Measurements from ENCODE around the gene GRHL1.
A peak's percentile ranks its signal among the peaks of the same experiment; 100 is the strongest.

GRHL1 gene

DNA sequence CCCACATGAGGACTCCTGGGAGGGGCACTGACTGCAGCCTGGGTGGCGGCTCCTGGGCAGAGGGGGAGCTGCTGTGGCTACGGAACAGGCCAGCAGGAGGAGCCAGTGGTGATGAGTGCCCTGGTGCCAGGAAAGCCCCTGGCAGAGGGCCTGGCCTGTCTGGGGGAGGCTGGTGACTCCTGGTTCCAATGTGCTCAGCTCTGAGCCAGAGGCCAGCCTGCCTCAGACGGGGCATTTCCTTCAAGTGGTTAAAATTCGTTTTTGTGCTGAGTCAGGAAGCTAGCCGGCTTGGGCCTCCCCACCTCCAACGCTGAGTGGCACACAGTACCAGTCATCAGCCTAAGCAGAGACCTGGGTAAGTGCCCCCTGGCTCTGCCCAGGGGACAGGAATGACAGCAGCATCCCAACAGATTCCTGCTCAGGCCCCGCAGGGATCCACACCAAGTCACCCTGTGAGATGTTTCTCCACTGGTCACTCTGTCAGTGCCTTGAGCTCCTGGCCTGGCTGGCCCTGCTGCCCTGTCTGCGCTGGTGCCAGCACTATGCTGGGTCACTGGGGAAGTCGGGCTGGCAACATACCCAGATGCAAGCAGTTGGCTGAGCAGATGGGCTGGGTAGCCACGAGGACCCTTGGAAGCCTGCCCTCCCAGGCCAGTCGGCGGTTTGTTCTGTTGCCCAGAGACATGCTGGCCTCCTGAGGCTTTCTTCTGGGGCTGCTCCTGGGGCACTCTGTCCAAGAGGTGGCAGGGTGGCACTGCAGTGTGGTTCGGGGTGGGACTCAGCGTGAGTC is 84.8 kb downstream of the GRHL1 start:
- TF ChIP-seq, protein P1, sequence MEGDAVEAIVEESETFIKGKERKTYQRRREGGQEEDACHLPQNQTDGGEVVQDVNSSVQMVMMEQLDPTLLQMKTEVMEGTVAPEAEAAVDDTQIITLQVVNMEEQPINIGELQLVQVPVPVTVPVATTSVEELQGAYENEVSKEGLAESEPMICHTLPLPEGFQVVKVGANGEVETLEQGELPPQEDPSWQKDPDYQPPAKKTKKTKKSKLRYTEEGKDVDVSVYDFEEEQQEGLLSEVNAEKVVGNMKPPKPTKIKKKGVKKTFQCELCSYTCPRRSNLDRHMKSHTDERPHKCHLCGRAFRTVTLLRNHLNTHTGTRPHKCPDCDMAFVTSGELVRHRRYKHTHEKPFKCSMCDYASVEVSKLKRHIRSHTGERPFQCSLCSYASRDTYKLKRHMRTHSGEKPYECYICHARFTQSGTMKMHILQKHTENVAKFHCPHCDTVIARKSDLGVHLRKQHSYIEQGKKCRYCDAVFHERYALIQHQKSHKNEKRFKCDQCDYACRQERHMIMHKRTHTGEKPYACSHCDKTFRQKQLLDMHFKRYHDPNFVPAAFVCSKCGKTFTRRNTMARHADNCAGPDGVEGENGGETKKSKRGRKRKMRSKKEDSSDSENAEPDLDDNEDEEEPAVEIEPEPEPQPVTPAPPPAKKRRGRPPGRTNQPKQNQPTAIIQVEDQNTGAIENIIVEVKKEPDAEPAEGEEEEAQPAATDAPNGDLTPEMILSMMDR (IDR thresholded peaks at IDR 0.05; ENCODE audit: low read depth, low read length, missing control alignments): peak; percentile 50
- no peak for DNase-seq (ENCODE audit: extremely low read depth, low read depth)
- no peak overlapping the region for H3K4me3 ChIP-seq (replicated peaks; ENCODE audit: low read depth, low read length)

DNA sequence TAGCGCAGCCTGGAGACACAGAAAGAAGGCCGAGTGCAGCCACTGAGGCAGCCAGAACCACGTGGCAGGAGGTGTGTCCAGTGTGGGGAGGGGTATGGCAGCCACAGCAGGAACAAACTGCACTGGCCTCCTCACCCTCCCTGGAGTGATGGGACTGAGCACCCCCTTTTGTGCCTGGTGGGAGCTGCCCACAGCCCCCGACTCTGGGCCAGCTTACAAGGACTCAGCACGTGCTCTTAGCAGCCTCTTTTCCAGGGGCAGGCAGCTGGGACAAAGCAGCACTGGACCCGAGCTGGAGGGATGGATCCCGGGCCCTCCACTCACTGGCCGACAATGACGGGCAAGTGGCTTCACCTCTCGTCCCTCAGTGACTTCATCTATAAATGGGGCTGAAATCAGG is 86.6 kb downstream of the GRHL1 start:
- TF ChIP-seq, protein P1 (IDR thresholded peaks at IDR 0.05; ENCODE audit: low read depth, low read length, missing control alignments): no peak
- H3K4me3 ChIP-seq (replicated peaks; ENCODE audit: low read depth, low read length): no peak overlapping the region
- DNase-seq (ENCODE audit: extremely low read depth, low read depth): no peak

DNA sequence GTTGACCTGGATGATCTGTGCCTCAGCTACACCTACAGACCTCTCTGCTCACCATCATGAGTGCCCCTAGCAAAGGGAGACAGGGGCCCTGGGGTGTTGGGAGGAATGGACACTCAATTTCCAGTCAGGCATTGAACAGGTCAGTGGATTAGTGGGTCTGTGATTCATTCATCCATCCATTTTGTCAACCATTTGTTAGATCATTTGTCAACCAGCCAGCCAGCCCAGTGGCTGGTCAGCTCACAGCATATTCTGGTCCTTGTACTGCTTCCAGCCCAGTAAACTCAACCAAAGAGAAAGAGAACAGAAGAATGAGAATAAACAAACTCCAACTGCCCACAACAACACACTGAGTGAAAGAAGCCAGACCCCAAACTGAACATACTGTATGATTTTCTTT is 87.2 kb downstream of the GRHL1 start:
- H3K4me3 ChIP-seq (replicated peaks; ENCODE audit: low read depth, low read length): no peak overlapping the region
- TF ChIP-seq, protein P1 (IDR thresholded peaks at IDR 0.05; ENCODE audit: low read depth, low read length, missing control alignments): no peak
- no peak for DNase-seq (ENCODE audit: extremely low read depth, low read depth)

DNA sequence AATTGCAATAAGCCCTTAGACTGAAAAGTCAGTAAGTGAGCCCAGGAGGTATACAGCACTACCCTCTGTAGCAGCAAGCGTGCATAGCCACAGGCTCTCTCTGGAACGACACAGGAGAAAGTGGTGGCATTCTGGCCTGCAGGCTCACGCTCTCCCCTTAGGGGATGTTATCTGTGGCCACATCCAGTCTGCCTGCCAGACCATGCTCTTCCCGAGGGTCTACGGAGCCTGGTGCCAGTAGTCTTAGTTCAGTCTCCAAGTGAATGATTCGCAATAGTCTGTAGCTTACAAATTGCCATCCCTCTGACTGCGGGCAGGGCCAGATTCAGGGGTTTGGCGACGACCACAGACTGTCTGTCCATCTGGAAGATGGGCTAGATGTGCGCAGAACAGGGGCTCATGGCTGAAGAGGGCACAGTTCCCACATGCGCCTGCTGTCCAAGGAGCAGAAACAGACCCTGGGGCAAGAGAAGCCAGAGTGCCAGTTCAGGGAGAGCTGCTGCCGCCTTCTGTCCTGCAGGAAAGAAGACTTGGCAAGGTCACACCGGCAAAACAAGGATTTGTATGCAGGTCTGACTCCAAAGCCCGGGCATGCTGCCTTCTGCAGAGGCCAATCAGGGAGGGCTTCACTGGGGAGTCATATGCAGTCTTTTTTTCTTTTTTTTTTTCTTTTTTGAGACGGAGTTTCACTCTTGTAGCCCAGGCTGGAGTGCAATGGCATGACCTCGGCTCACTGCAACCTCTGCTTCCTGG is 88.3 kb downstream of the GRHL1 start:
- DNase-seq (ENCODE audit: extremely low read depth, low read depth): no peak
- TF ChIP-seq, protein P1 (IDR thresholded peaks at IDR 0.05; ENCODE audit: low read depth, low read length, missing control alignments): no peak
- H3K4me3 ChIP-seq (replicated peaks; ENCODE audit: low read depth, low read length): no peak overlapping the region

DNA sequence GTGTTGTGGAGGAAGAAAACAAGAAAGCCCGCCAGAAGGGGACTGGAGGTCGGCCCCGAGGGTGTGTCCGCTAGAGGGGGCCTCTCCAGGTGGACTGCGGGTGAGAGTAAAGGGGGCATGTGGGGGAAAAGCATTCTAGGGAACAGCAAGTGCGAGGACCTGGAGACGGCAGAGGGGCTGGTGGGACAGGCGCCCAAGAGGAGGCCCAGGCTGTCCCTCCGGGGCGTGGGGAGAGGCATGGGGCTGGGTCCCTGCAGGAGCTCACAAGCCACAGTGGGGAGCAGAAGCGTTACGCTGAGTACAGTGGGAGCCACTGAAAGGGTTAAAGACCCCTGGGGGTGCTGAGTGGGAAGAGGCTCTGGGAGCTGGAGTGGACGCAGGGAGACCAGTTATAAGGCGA is 90.2 kb downstream of the GRHL1 start:
- TF ChIP-seq, protein P1 (IDR thresholded peaks at IDR 0.05; ENCODE audit: low read depth, low read length, missing control alignments): no peak
- H3K4me3 ChIP-seq (replicated peaks; ENCODE audit: low read depth, low read length): no peak overlapping the region
- DNase-seq (ENCODE audit: extremely low read depth, low read depth): no peak

DNA sequence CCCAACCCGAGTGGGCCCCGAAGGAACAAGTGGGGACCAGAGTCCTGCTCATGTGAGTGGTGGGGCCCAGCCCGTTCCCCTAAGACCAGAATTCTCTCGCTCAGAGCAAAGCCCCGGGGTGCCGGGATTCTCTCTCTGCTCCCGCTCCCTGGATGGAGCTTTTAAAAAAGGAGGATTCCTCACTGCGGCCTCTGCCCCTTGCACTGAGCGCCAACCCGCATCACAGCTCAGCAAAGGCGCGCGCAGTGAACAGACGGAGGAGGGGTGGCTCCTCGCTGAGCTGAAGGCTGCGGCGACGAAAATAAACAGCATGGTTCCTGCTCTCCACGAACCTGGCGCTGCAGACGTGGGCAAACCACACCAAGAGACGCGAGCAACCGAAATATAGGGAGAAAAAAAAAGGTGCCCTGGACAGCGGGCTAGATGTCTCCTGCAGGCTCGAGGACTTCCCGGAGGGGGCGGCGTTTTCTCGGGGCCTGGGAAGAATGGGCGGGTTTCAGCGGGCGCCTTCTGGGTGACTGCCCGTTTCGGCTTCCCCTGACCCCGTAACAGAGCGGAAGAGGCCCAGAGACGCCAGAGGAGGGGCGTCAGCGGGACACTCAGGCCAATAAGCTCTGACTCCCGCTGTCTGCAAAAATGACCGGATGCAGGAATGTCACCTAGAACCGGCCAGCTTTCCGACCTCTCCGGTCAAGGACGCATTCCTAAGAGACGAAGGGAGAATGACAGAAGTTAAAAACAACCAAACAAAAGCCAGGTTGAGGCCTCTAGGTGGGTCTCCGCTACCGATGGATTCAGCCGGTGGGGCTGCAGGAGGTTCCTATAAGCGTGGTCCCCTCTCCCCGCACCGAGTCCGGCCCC is 91.0 kb downstream of the GRHL1 start:
- DNase-seq (ENCODE audit: extremely low read depth, low read depth): no peak
- TF ChIP-seq, protein P1 (IDR thresholded peaks at IDR 0.05; ENCODE audit: low read depth, low read length, missing control alignments): no peak
- H3K4me3 ChIP-seq (replicated peaks; ENCODE audit: low read depth, low read length): peak overlapping the region; percentile 22; the same call in 1 of the 2 replicates
